Measurements from ENCODE around the gene HMGN2. TPM values are rescaled to one million over a fixed set of nuclear protein-coding genes. Genes with fewer than 3 reads are reported as not detected.

HMGN2 gene
- total and polyA plus RNA-seq, 3 donors from 2014 or later = 244 to 392 (median 285) TPM

GRCh38 chr1:26452459-26453183 lies 19.6 kb upstream of the HMGN2 start:
- Histone ChIP-seq H3K9me3 (no peaks in the 10 kb centered on the region), H3K27ac (no peak overlapping the region), H3K4me3 (no peak overlapping the region), H3K27me3 (no peaks in the 10 kb centered on the region), H3K4me1 (no peaks in the 10 kb centered on the region), H3K36me3 (ENCODE audit: low read depth, missing control alignments) (no peaks in the 10 kb centered on the region)
- no peak for TF ChIP-seq CTCF (IDR thresholded peaks at IDR 0.05)
- TF ChIP-seq POLR2A (IDR thresholded peaks at IDR 0.05) = no peak
- intact Hi-C loops (cut with DNase I; ENCODE audit: low total_unique reads) = no loop called here
- 92 to 96% methylated on average over 5 of the region's 5 CpGs for WGBS, 2 donors
- DNase-seq = no peak

GRCh38 chr1:26459148-26459547 lies 13.1 kb upstream of the HMGN2 start:
- H3K36me3 ChIP-seq (ENCODE audit: low read depth, missing control alignments) = no peaks in the 10 kb centered on the region
- DNase-seq = no peak
- intact Hi-C loops (cut with DNase I; ENCODE audit: low total_unique reads) = no loop called here
- H3K4me1 ChIP-seq = no peaks in the 10 kb centered on the region
- no peak overlapping the region for H3K27ac ChIP-seq
- TF ChIP-seq CTCF (IDR thresholded peaks at IDR 0.05) = no peak
- TF ChIP-seq POLR2A (IDR thresholded peaks at IDR 0.05) = no peak
- WGBS, 2 donors = 88 to 91% methylated on average over 1 of the region's 1 CpG
- H3K4me3 ChIP-seq = no peak overlapping the region
- H3K9me3 ChIP-seq = no peaks in the 10 kb centered on the region
- no peaks in the 10 kb centered on the region for H3K27me3 ChIP-seq

- no peak for TF ChIP-seq POLR2A (IDR thresholded peaks at IDR 0.05)
- H3K4me3 ChIP-seq = no peak overlapping the region
- WGBS, 2 donors = 70 to 83% methylated on average over 3 of the region's 3 CpGs
- H3K27ac ChIP-seq = no peak overlapping the region
- no peak for DNase-seq
- no peaks in the 10 kb centered on the region for H3K36me3 ChIP-seq (ENCODE audit: low read depth, missing control alignments)
- H3K9me3 ChIP-seq = no peaks in the 10 kb centered on the region
- H3K27me3 ChIP-seq = no peaks in the 10 kb centered on the region
- no peaks in the 10 kb centered on the region for H3K4me1 ChIP-seq
- intact Hi-C loops (cut with DNase I; ENCODE audit: low total_unique reads) = no loop called here
Observed at GRCh38 chr1:26459573-26460031, 12.6 kb upstream of the HMGN2 start.

- Histone ChIP-seq H3K9me3 (no peaks in the 10 kb centered on the region), H3K36me3 (ENCODE audit: low read depth, missing control alignments) (no peaks in the 10 kb centered on the region), H3K27ac (no peak overlapping the region), H3K4me1 (peaks cover 11% of the 10 kb centered on the region), H3K27me3 (no peaks in the 10 kb centered on the region), H3K4me3 (no peak overlapping the region)
- WGBS, 2 donors = 53 to 78% methylated on average over 9 to 10 of the region's 10 CpGs
- TF ChIP-seq POLR2A (IDR thresholded peaks at IDR 0.05) (no peak), CTCF (IDR thresholded peaks at IDR 0.05) (no peak)
- DNase-seq = peak; percentile 34
- intact Hi-C loops (cut with DNase I; ENCODE audit: low total_unique reads) = no loop called here
Observed at GRCh38 chr1:26468911-26469310, 3.3 kb upstream of the HMGN2 start.

- intact Hi-C loops (cut with DNase I; ENCODE audit: low total_unique reads) = no loop called here
- Histone ChIP-seq H3K36me3 (ENCODE audit: low read depth, missing control alignments) (no peaks in the 10 kb centered on the region), H3K9me3 (no peaks in the 10 kb centered on the region), H3K4me1 (peaks cover 15% of the 10 kb centered on the region), H3K27me3 (no peaks in the 10 kb centered on the region), H3K27ac (no peak overlapping the region), H3K4me3 (no peak overlapping the region)
- no peak for TF ChIP-seq POLR2A (IDR thresholded peaks at IDR 0.05)
- TF ChIP-seq CTCF (IDR thresholded peaks at IDR 0.05) = no peak
- WGBS, 2 donors = 76 to 85% methylated on average over 5 of the region's 5 CpGs
- no peak for DNase-seq
Observed at GRCh38 chr1:26469558-26469957, 2.7 kb upstream of the HMGN2 start.

Data from testis (tissue), 3 donors.